Activated effector memory CD4-positive, alpha-beta T cell treated with anti-CD3 and anti-CD28 coated beads, Interleukin-2, amount 50 U/mL, for 16 hours (primary cell): ENCODE data around the gene SPRR5.

Source experiments
- DNase-seq: peaks from one replicate; pipeline ENCODE4 v3.0.0-alpha.2; 2020

SPRR5 gene

GRCh38 chr1:152986578-152986977, 39.6 kb downstream of the SPRR5 start:
- DNase-seq: no peak

- no peak for DNase-seq
Measured at GRCh38 chr1:152993186-152993585, 46.2 kb downstream of the SPRR5 start.

GRCh38 chr1:152995842-152996241, 48.8 kb downstream of the SPRR5 start:
- DNase-seq: no peak

GRCh38 chr1:152996633-152997400, 49.8 kb downstream of the SPRR5 start:
- no peak for DNase-seq

GRCh38 chr1:152997901-152998300, 50.9 kb downstream of the SPRR5 start:
- no peak for DNase-seq

- DNase-seq: no peak
Measured at GRCh38 chr1:152998476-152998875, 51.5 kb downstream of the SPRR5 start.
